ENCODE measurements around the gene KLK11.

The KLK11 gene

GRCh38 chr19:51026554-51026831 is at the start of gene KLK11:
TSS of gene KLK11 (minus strand) at chr19:51026616. CDS start at chr19:51025631, 985 bp downstream.
- peak; percentile 63 for DNase-seq

- DNase-seq, result no peak
Observed at GRCh38 chr19:51075998-51076397, 49.6 kb upstream of the KLK11 start.

- DNase-seq, result no peak
Observed at GRCh38 chr19:51071095-51071405, 44.6 kb upstream of the KLK11 start.

- no peak for DNase-seq
Observed at GRCh38 chr19:51070334-51071094, 44.1 kb upstream of the KLK11 start.

- DNase-seq, result no peak
Observed at GRCh38 chr19:51066393-51067186, 40.2 kb upstream of the KLK11 start.

- DNase-seq, result no peak
Observed at GRCh38 chr19:51065221-51065960, 39.0 kb upstream of the KLK11 start.

GRCh38 chr19:51064534-51065220 is 38.3 kb upstream of the KLK11 start, which contains the start of gene KLK13:
TSS of gene KLK13 (minus strand) at chr19:51065092. CDS start at chr19:51065067, 25 bp downstream.
- no peak for DNase-seq

- no peak for DNase-seq
Observed at GRCh38 chr19:51063664-51064063, 37.2 kb upstream of the KLK11 start.

- DNase-seq, result no peak
Observed at GRCh38 chr19:51060973-51061372, 34.6 kb upstream of the KLK11 start.

GRCh38 chr19:51060336-51060735 is 33.9 kb upstream of the KLK11 start:
- DNase-seq, result no peak

GRCh38 chr19:51059715-51060114 is 33.3 kb upstream of the KLK11 start:
- DNase-seq, result no peak

- no peak for DNase-seq
Observed at GRCh38 chr19:51055866-51056265, 29.4 kb upstream of the KLK11 start.

- peak; percentile 87 for DNase-seq
Observed at GRCh38 chr19:51047031-51047335, 20.6 kb upstream of the KLK11 start.

- no peak for DNase-seq
Observed at GRCh38 chr19:51044327-51044726, 17.9 kb upstream of the KLK11 start.

- DNase-seq, result no peak
Observed at GRCh38 chr19:51043497-51043896, 17.1 kb upstream of the KLK11 start.

GRCh38 chr19:51040151-51040550 is 13.7 kb upstream of the KLK11 start:
- DNase-seq, result no peak

- DNase-seq, result no peak
Observed at GRCh38 chr19:51036519-51036918, 10.1 kb upstream of the KLK11 start.

GRCh38 chr19:51034704-51035103 is 8.3 kb upstream of the KLK11 start, which contains the start of gene KLK12:
TSS of gene KLK12 (minus strand) at chr19:51035002. CDS start at chr19:51034621, 381 bp downstream.
- DNase-seq, result no peak

- DNase-seq, result no peak
Observed at GRCh38 chr19:51031880-51032225, 5.4 kb upstream of the KLK11 start.

GRCh38 chr19:51031220-51031879 is 4.9 kb upstream of the KLK11 start:
- no peak for DNase-seq

GRCh38 chr19:51030631-51031030 is 4.2 kb upstream of the KLK11 start:
- DNase-seq, result no peak

GRCh38 chr19:51029718-51030117 is 3.3 kb upstream of the KLK11 start:
- DNase-seq, result no peak

- DNase-seq, result no peak
Observed at GRCh38 chr19:51027873-51028272, 1.5 kb upstream of the KLK11 start.
